OCI-LY3 (cell line): ENCODE results near the gene TRRAP.

Experiments used
- CTCF ChIP-seq: fragments of 200-600, 300-600 bp; sonication (generic); IDR thresholded peaks from 2 replicates; pipeline ENCODE4 v1.5.1; 2014; ENCODE audit warnings: antibody characterized with exemption, low read length, low read depth
- EZH2phosphoT487 ChIP-seq: fragments of 200-600 bp; shearing (Covaris generic); IDR thresholded peaks from 2 replicates; pipeline ENCODE4 v1.6.1; 2018; ENCODE audit warnings: antibody characterized with exemption, mixed run types, low read depth

- TF ChIP-seq CTCF (no peak), EZH2phosphoT487 (no peak)
Measured at GRCh38 chr7:99054781-99055180, 176.4 kb downstream of the TRRAP start.
